Measurements from ENCODE around the gene ASPHD1. TPM values are rescaled to one million over a fixed set of nuclear protein-coding genes. Genes with fewer than 3 reads are reported as not detected.

Gene ASPHD1
- total and polyA plus RNA-seq, 2 of the 8 experiments (the other 6 are each of a cell fraction or from before 2014, with no cell fraction given) = 14.5 to 18.6 TPM

DNA sequence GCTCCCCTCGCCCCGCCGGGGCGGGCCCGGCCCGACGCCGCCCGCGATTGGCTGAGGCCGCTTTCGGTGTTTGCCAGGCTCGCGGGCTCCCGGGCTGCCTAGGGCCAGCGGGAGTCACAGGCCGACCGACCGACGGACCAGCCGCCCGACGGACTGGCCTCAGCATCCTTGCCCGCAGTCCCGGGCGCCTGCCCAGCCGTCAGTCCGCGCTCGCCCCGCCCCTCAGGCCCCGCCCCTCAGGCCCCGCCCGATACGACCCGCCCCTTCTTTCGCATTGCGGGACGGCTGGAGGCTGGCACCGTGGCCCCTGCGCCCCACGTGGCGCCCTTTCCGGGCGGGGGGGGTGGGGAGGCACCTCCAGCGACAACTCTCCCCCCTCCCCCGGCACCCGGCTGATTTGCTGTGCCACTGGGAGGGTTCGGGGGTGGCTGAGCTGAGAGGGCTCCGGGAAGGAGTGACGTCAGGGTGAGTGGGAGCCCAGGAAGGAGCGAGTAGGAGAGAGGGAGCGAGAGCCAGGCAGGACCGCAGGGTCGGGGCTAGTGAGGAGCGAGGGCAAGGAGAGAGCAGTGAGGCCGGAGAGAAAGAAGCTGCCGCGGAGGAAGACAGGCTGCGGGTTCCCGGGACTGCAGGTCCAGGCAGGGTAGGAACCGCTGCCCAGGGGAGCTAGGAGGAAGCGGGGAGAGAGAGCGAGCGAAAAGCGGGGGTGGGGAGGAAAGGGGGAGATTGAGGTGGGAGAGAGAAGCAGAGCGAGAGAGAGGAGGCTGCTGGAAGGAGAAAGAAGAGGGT is at the start of gene ASPHD1 (continued):
- TF ChIP-seq JUND (IDR thresholded peaks at IDR 0.05; ENCODE audit: low read length) (peak; percentile 60), JUN (IDR thresholded peaks at IDR 0.05; ENCODE audit: low read depth, low read length) (no peak), MAFK (IDR thresholded peaks at IDR 0.05; ENCODE audit: low read depth, low read length) (no peak), GABPA (IDR thresholded peaks at IDR 0.05; ENCODE audit: borderline replicate concordance, insufficient read depth, low read length) (no peak), EP300 (IDR thresholded peaks at IDR 0.05; ENCODE audit: borderline replicate concordance in 1 of 2, low read depth in 2 of 2, low read length in 2 of 2) (no peak), SP1 (IDR thresholded peaks at IDR 0.05; ENCODE audit: low read depth, low read length) (no peak), CHD2 (IDR thresholded peaks at IDR 0.05; ENCODE audit: low read length) (no peak), EZH2 (IDR thresholded peaks at IDR 0.05; ENCODE audit: low read depth, low read length, severe bottlenecking) (no peak), ZNF274 (IDR thresholded peaks at IDR 0.05; ENCODE audit: borderline replicate concordance, extremely low read depth, low read length) (no peak), SP2 (IDR thresholded peaks at IDR 0.05; ENCODE audit: low read length) (no peak), KDM4A (IDR thresholded peaks at IDR 0.05; ENCODE audit: low read depth, low read length, severe bottlenecking) (peak; percentile 79), BCL11A (IDR thresholded peaks at IDR 0.05; ENCODE audit: low read depth in 2 of 2, low read length in 2 of 2) (no peak), BRCA1 (IDR thresholded peaks at IDR 0.05; ENCODE audit: low read depth, low read length) (no peak), BACH1 (IDR thresholded peaks at IDR 0.05; ENCODE audit: low read length) (no peak), RNF2 (IDR thresholded peaks at IDR 0.05; ENCODE audit: borderline replicate concordance, low read depth, low read length, missing control alignments, poor library complexity, severe bottlenecking) (no peak)
- TF ChIP-seq, protein P1, sequence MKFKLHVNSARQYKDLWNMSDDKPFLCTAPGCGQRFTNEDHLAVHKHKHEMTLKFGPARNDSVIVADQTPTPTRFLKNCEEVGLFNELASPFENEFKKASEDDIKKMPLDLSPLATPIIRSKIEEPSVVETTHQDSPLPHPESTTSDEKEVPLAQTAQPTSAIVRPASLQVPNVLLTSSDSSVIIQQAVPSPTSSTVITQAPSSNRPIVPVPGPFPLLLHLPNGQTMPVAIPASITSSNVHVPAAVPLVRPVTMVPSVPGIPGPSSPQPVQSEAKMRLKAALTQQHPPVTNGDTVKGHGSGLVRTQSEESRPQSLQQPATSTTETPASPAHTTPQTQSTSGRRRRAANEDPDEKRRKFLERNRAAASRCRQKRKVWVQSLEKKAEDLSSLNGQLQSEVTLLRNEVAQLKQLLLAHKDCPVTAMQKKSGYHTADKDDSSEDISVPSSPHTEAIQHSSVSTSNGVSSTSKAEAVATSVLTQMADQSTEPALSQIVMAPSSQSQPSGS (IDR thresholded peaks at IDR 0.05; ENCODE audit: low read length) = 0 out of 2 replicates have a peak, but pooled peaks have one; percentile 67

Measured in H1 (cell line).